Endometrium (tissue), 2 donors: Measurements from ENCODE around the gene EDEM2.
"Not testable (repeated sequence)": the region's sequence is repeated elsewhere in the genome, so short reads cannot be mapped to it uniquely, and the experiment has no call there.

ENCODE experiments used
- FAIRE-seq: peaks from 2 replicates; lab custom pipeline; 2012; peaks lifted over from hg19 to GRCh38; lab: Jason Lieb, UNC
- donor health status: control.
- donor health status: control.

The EDEM2 gene

GRCh38 chr20:35087355-35087754 lies 59.8 kb downstream of the EDEM2 start:
- no peak for FAIRE-seq

DNA sequence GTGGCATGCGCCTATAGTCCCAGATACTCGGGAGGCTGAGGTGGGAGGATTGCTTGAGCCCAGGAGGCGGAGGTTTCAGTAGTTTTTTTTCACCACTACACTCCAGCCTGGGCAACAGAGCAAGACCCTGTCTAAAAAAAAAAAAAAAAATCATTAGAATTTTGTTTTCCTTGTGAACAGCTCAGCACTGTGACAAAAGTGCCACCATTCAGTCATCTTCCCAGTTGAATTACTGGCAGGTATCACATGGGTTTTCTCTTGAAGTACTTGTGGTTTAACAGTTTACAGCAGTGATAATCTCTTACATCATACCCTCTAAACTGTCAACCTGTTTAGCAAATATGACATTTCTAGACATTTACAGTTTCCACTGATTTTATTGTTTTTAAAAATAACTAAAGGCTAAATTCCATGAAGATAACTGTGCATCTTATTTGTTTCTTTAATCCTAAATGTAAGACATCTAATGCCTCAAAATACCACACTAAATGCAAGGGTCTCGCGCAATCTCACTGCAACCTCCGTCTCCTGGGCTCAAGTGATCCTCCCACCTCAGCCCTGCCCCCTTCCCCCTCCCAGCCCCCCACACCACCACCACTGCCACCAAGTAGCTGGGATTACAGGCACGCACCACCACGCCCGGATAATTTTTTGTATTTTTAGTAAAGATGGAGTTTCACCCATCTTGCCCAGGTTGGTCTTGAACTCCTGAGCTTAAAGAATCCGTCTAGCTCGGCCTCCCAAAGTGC lies 61.5 kb downstream of the EDEM2 start:
- FAIRE-seq = no peak

DNA sequence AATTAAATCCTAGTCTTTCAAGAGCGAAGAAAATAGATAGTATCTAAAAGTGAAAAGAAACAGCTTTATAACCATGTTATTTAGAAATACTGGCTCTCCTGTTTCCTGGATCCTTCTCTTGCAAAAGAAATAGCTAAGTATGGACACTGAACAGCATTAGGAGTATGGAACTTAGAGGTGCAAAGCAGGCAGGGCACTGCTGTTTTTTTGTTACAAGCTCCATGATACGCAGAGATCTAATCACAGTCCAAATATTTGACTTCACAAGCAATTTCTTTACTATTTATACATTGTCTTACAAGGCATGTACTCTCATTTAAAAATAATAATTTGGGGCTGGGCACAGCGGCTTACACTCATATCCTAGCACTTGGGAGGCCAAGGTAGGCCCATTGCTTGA lies 62.1 kb downstream of the EDEM2 start:
- no peak for FAIRE-seq

- not testable (repeated sequence) for FAIRE-seq
Observed at GRCh38 chr20:35080348-35080642, 66.8 kb downstream of the EDEM2 start.

- no peak for FAIRE-seq
Observed at GRCh38 chr20:35079472-35080347, 67.4 kb downstream of the EDEM2 start.

- no peak for FAIRE-seq
Observed at GRCh38 chr20:35077872-35078271, 69.3 kb downstream of the EDEM2 start.

DNA sequence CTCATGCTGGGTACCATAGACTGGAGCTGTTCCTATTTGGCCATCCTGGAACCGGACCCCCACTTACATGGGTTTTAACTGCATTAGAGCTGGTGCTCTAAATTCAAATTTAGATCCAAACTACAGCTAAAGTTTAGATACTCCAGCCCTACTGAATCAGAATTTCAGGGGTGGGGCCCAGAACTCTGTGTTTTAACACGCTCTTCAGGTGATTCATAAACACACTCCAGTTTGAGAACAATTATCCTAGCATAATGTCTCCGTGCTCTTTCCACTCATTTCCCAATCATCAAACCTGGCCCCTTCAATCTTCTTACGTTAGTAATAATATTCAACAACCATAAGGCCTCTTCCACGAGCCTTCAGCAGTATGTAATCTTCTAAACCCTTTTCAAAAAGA lies 69.8 kb downstream of the EDEM2 start:
- no peak for FAIRE-seq

DNA sequence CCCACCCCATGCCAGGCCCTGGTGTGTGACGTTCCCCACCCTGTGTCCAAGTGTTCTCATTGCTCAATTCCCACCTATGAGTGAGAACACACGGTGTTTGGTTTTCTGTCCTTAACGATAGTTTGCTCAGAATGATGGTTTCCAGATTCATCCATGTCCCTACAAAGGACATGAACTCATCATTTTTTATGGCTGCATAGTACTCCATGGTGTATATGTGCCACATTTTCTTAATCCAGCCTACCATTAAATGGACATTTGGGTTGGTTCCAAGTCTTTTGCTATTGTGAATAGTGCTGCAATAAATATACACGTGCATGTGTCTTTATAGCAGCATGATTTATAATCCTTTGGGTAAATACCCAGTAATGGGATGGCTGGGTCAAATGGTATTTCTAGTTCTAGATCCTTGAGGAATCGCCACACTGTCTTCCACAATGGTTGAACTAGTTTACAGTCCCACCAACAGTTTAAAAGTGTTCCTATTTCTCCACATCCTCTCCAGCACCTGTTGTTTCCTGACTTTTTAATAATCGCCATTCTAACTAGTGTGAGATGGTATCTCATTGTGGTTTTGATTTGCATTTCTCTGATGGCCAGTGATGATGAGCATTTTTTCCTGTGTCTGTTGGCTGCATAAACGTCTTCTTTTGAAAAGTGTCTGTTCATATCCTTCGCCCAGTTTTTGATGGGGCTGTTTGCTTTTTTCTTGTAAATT lies 75.5 kb downstream of the EDEM2 start:
- not testable (repeated sequence) for FAIRE-seq

DNA sequence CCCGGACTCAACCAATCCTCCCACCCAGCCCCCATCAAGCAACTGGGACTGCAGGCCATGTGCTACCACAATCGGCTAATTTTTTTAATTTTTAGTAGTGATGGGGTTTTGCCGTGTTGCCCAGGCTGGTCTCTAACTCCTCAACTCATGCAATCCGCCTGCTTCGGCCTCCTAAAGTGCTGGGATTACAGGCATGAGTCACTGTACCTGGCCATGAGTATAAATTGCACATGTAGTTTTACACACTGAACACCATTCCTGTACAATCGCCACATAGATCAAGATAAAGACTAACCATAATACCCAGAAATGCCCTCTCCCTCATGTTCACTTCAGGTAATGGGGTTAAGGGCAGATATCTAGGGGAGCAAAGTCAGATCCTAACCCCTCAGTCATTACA lies 80.9 kb downstream of the EDEM2 start:
- FAIRE-seq = no peak
